H1 (cell line): Measurements from ENCODE around the gene DYNLRB1.

Experiments
- CTCF ChIP-seq, 3 experiments: IDR thresholded peaks; 1 replicate in 2 of 3; 2 replicates in 1 of 3; pipeline versions ENCODE4 v1.5.1 to v1.6.1; 2011; ENCODE audit warnings: low read length in 3 of 3, mild to moderate bottlenecking in 3 of 3, inconsistent platforms in 2 of 3, low read depth in 1 of 3, moderate library complexity in 1 of 3; ENCODE audit not compliant: insufficient read depth in 1 of 3; ENCODE audit errors: control extremely low read depth in 1 of 3
- EP300 ChIP-seq, 2 experiments: IDR thresholded peaks; 1 replicate in 1 of 2; 2 replicates in 1 of 2; pipeline ENCODE4 v1.6.1; 2011 to 2012; ENCODE audit warnings: low read depth in 2 of 2, low read length in 2 of 2, mild to moderate bottlenecking in 2 of 2, borderline replicate concordance in 1 of 2, inconsistent platforms in 1 of 2, moderate library complexity in 1 of 2

GRCh38 chr20:34541264-34541901 lies 25.2 kb downstream of the DYNLRB1 start:
- TF ChIP-seq CTCF (IDR thresholded peaks at IDR 0.05; ENCODE audit: control extremely low read depth in 1 of 3, insufficient read depth in 1 of 3, low read depth in 1 of 3, low read length in 3 of 3) (no peak), EP300 (IDR thresholded peaks at IDR 0.05; ENCODE audit: borderline replicate concordance in 1 of 2, low read depth in 2 of 2, low read length in 2 of 2) (no peak)
